SJCRH30 (cell line): ENCODE measurements around the gene CACNG7. TPM values are rescaled to one million over a fixed set of nuclear protein-coding genes. Genes with fewer than 3 reads are reported as not detected.

ENCODE experiments used
- DNase-seq, 2 experiments: peaks; one replicate each; pipeline ENCODE4 v3.0.0-alpha.2; 2015 to 2020
- H3K27ac ChIP-seq: fragments of 250-450 bp; sonication (Bioruptor Pico); 2 replicates; pipeline ENCODE4 v1.5.1; 2020; ENCODE audit warnings: mild to moderate bottlenecking, moderate library complexity
- H3K27me3 ChIP-seq: fragments of 250-450 bp; sonication (Bioruptor Pico); 2 replicates; pipeline ENCODE4 v1.5.1; 2020; ENCODE audit warnings: mild to moderate bottlenecking, moderate library complexity
- H3K36me3 ChIP-seq: fragments of 250-450 bp; sonication (Bioruptor Pico); 2 replicates; pipeline ENCODE4 v1.5.1; 2020; ENCODE audit warnings: mild to moderate bottlenecking, moderate library complexity
- H3K4me1 ChIP-seq: fragments of 250-450 bp; sonication (Bioruptor Pico); 2 replicates; pipeline ENCODE4 v1.5.1; 2020; ENCODE audit warnings: mild to moderate bottlenecking, moderate library complexity
- H3K4me3 ChIP-seq: fragments of 250-450 bp; sonication (Bioruptor Pico); 2 replicates; pipeline ENCODE4 v1.5.1; 2020; ENCODE audit warnings: mild to moderate bottlenecking, moderate library complexity
- H3K9me3 ChIP-seq: fragments of 250-450 bp; sonication (Bioruptor Pico); replicated peaks from 2 replicates; pipeline ENCODE4 v1.5.1; 2020; ENCODE audit warnings: mild to moderate bottlenecking, moderate library complexity
- total RNA-seq: library from RNA; depleted of rRNA; stranded (reverse); fragments of >200 nt; shearing (Covaris generic); gene quantifications from 2 replicates; pipeline ENCODE4 v1.2.3, GENCODE V29; 2014; rRNA removed

Gene CACNG7
- total RNA-seq, 1 experiment from 2014 or later, result not detected

DNA sequence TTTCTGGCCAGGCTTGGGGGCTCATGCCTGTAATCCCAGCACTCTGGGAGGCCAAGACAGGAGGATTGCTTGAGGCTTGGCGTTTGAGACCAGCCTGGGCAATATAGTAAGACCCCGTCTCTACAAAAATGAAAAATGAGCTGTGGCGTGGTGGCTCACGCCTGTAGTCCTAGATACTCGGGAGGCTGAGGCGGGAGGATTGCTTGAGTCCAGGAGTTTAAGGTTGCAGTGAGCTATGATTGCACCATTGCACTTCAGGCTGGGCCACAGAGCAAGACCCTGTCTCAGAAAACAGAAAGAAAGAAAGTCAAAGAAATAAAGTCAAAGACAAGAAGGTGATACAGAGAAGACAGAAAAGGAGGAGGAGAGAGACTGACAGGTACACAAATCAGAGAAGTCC, 79.9 kb downstream of the CACNG7 start:
- H3K9me3 ChIP-seq, result no peaks in the 10 kb centered on the region
- H3K36me3 ChIP-seq, result no peaks in the 10 kb centered on the region
- peaks cover 4% of the 10 kb centered on the region; the same call in 1 of the 2 replicates for H3K4me1 ChIP-seq
- DNase-seq, result no peak
- H3K4me3 ChIP-seq, result no peak overlapping the region
- H3K27me3 ChIP-seq, result no peaks in the 10 kb centered on the region
- H3K27ac ChIP-seq, result no peak overlapping the region

DNA sequence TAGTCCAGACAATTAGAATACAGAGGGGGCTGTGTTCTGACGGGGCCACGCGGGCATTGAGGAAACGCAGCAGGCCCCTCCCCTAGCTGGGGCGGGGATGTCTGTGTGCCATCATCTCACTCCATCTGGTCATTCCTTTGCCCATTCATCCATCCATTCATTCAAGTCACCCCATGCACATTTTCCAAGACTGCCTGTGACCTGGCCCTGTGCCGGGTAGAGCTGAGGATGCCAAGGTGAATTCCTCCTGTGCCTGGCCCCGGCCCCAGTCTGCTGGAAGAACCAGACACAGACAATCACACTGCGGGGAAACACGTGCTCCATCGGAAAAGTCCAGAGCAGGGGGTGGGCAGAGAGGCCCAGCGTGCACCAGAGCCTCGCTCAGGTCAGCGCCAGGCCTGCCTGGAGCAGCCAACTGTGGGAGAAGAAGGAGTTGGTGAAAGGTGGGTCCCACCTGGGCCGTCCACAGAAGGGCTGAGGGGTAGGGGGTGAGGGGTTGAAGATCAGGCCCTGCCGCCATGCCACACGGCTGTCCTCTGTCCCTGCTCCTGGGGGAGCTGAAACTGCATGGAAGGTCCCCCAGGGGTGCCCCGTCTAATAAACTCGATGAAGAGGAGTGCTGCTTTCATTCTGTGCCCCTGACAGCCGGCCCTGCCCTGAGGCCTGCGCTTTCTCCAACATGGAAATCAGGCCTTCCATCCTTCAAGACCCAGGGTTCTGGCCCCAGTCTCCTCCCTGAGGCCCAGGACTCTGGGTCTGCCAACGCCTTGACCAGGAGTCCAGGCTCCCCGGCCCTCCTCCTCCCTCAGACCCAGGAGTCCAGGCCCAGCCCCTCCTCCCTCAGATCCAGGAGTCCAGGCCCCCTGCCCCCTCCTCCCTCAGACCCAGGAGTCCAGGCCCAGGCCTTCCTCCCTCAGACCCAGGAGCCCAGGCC, 80.8 kb downstream of the CACNG7 start:
- H3K27me3 ChIP-seq, result no peaks in the 10 kb centered on the region
- H3K27ac ChIP-seq, result no peak overlapping the region
- H3K4me1 ChIP-seq, result peaks cover 4% of the 10 kb centered on the region; the same call in 1 of the 2 replicates
- DNase-seq, result no peak
- H3K4me3 ChIP-seq, result no peak overlapping the region
- no peaks in the 10 kb centered on the region for H3K9me3 ChIP-seq
- no peaks in the 10 kb centered on the region for H3K36me3 ChIP-seq

DNA sequence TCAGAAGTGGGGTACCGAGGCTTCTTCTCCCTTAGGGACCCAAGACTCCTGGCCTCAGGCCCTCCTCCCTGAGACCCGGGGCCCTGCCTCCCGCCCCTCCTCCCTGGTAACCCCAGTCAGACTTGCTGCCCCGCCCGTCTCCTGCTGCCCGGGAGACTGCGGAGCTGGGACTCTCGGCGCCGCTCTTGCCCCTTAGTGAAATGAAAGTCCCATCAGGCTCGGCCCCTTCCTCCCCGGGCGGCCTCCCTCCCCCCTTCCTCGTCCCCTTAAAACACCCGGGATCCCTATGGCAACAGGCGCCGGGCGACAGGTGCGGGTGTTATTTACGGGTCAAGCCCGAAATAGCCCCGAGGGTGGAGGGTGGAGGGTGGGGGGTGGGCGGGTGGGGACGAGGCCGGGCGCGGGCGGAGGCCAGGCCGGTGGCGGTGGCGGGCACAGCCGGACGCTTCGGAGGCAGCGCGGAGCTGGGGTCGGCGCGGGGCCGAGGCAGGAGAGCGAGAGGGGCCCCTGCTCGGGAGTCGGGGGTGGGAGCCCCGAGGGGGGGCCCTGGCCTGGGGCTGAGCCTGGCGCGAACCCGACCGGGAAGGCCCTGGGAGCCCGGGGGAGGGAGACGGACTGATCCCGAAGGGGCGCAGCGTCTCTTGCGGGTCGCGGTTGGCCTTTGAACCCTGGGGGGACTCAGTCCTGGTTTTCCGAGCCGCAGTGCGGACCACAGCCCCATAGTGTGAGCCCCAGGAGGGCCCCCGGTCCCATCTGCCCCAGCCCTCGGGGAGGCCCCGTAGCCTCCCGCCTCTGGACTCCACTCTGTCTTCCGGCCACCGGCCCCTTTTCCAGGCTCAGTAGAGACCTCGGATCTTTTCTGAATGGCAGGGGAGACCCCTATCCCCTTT, 82.4 kb downstream of the CACNG7 start, which contains the start of gene CACNG6:
TSS of gene CACNG6 (plus strand) at position 414 of the 890 bp plus-strand sequence. CDS start 1,241 bp downstream, outside the sequence.
- Histone ChIP-seq H3K9me3 (no peaks in the 10 kb centered on the region), H3K4me1 (peaks cover 4% of the 10 kb centered on the region; the same call in 1 of the 2 replicates), H3K4me3 (peak within 1 kb of the TSS; percentile 61), H3K27me3 (no peaks in the 10 kb centered on the region), H3K27ac (peak within 1 kb of the TSS; percentile 70), H3K36me3 (no peaks in the 10 kb centered on the region)
- peak; percentile 94 for DNase-seq

- no peak for DNase-seq
- no peak overlapping the region for H3K27ac ChIP-seq
- no peaks in the 10 kb centered on the region for H3K9me3 ChIP-seq
- H3K4me1 ChIP-seq, result peaks cover 4% of the 10 kb centered on the region; the same call in 1 of the 2 replicates
- no peaks in the 10 kb centered on the region for H3K36me3 ChIP-seq
- H3K27me3 ChIP-seq, result no peaks in the 10 kb centered on the region
- peak overlapping the region; percentile 61 for H3K4me3 ChIP-seq
Observed at GRCh38 chr19:53992211-53992610, 83.1 kb downstream of the CACNG7 start.

- DNase-seq, result no peak
- Histone ChIP-seq H3K27me3 (no peaks in the 10 kb centered on the region), H3K4me1 (peaks cover 4% of the 10 kb centered on the region; the same call in 1 of the 2 replicates), H3K27ac (no peak overlapping the region), H3K36me3 (no peaks in the 10 kb centered on the region), H3K4me3 (no peak overlapping the region), H3K9me3 (no peaks in the 10 kb centered on the region)
Observed at GRCh38 chr19:53992815-53993214, 83.7 kb downstream of the CACNG7 start.

GRCh38 chr19:53993448-53993847, 84.4 kb downstream of the CACNG7 start:
- Histone ChIP-seq H3K36me3 (no peaks in the 10 kb centered on the region), H3K27me3 (no peaks in the 10 kb centered on the region), H3K9me3 (no peaks in the 10 kb centered on the region), H3K4me1 (peaks cover 4% of the 10 kb centered on the region; the same call in 1 of the 2 replicates), H3K27ac (no peak overlapping the region), H3K4me3 (no peak overlapping the region)
- DNase-seq, result no peak

Other genes with a start within 250 kb of the CACNG7 start
- gene NLRP12, start 85.0 kb upstream of the CACNG7 start, total RNA-seq, result not detected in 2 replicates
- gene MYADM, start 41.4 kb upstream of the CACNG7 start, total RNA-seq, result 32.5 and 34.1 TPM in 2 replicates
- gene PRKCG, start 27.1 kb upstream of the CACNG7 start, total RNA-seq, result 0.06 TPM in 1 of 2 replicates, not detected in the other
- not detected in 2 replicates for gene CACNG8, start 53.7 kb downstream of the CACNG7 start, total RNA-seq
- 0.76 and 2.0 TPM in 2 replicates for gene CACNG6, start 82.4 kb downstream of the CACNG7 start, total RNA-seq
- not detected in 2 replicates for gene VSTM1, start 154.6 kb downstream of the CACNG7 start, total RNA-seq
- gene TARM1, start 172.1 kb downstream of the CACNG7 start, total RNA-seq, result not detected in 2 replicates
- gene OSCAR, start 191.5 kb downstream of the CACNG7 start, total RNA-seq, result 0.26 TPM in 1 of 2 replicates, not detected in the other
- 40.4 and 62.0 TPM in 2 replicates for gene NDUFA3, start 193.6 kb downstream of the CACNG7 start, total RNA-seq
- 10.0 and 10.3 TPM in 2 replicates for gene TFPT, start 206.4 kb downstream of the CACNG7 start, total RNA-seq
- gene PRPF31, start 206.5 kb downstream of the CACNG7 start, total RNA-seq, result 65.6 and 67.3 TPM in 2 replicates
- 27.5 and 27.6 TPM in 2 replicates for gene CNOT3, start 228.5 kb downstream of the CACNG7 start, total RNA-seq